Body of pancreas (tissue), 4 donors: ENCODE data around the gene EOGT. TPM values are rescaled to one million over a fixed set of nuclear protein-coding genes. Genes with fewer than 3 reads are reported as not detected.

Experiments used
- ATAC-seq: fragments of 150-250 bp; one replicate; pipeline ENCODE4 v1.9.1; 2016
- DNase-seq, 4 donors: peaks; one replicate each; pipeline ENCODE4 v3.0.0-alpha.2; 2019
- H3K27ac ChIP-seq, 4 donors: fragments of 200-600 bp; sonication (generic); 1 replicate in 3 of 4; 2 replicates in 1 of 4; pipeline versions ENCODE4 v1.5.1 to v1.6.1; 2016 to 2019; ENCODE audit warnings: mild to moderate bottlenecking in 1 of 4, mixed read lengths in 1 of 4, moderate library complexity in 1 of 4
- H3K27me3 ChIP-seq, 2 donors: fragments of 200-600 bp; sonication (generic); one replicate each; pipeline ENCODE4 v1.6.0; 2016; ENCODE audit warnings: mild to moderate bottlenecking in 1 of 2
- H3K36me3 ChIP-seq, 2 donors: fragments of 200-600 bp; sonication (generic); replicated peaks in 1 of 2; 2 replicates each; pipeline ENCODE4 v1.5.1; 2016; ENCODE audit warnings: low read depth in 2 of 2; ENCODE audit not compliant: insufficient read depth in 1 of 2
- H3K4me1 ChIP-seq: fragments of 200-600 bp; sonication (generic); one replicate; pipeline ENCODE4 v1.6.0; 2016
- H3K4me3 ChIP-seq, 2 donors: fragments of 200-600 bp; sonication (generic); 1 replicate in 1 of 2; 2 replicates in 1 of 2; pipeline ENCODE4 v1.5.1; 2016 to 2019
- H3K9me3 ChIP-seq, 3 donors: fragments of 200-600 bp; sonication (generic); 1 replicate in 2 of 3; 2 replicates in 1 of 3; pipeline ENCODE4 v1.5.1; 2016
- POLR2A ChIP-seq, 3 donors: fragments of 450-650 bp; IDR thresholded peaks; one replicate each; pipeline ENCODE4 v1.6.1; 2016; ENCODE audit warnings: antibody characterized with exemption in 3 of 3, mild to moderate bottlenecking in 2 of 3
- WGBS, 2 donors: methylation state at CpG; one replicate each; pipeline ENCODE4 v1.1.5; 2017; 5-methylcytosine and 5-hydroxymethylcytosine counted together
- intact Hi-C: fragments of 100-400 bp; cut with DNase I; formaldehyde crosslinking; loops from one replicate; pipeline ENCODE4 v1.15.1; 2023
- total RNA-seq, 2 donors: library from RNA; depleted of rRNA; stranded (reverse); fragments of >200 nt; gene quantifications; one replicate each; pipeline ENCODE4 v1.1.0, GENCODE V29; 2016
- TF ChIP-seq, protein P1 (sequence below), 7 experiments: fragments of 450-650 bp in 4 of 7; fragments of 200-600 bp in 3 of 7; sonication (generic) in 3 of 7; IDR thresholded peaks; one replicate each; pipeline ENCODE4 v1.5.1; 2016 to 2019; ENCODE audit warnings: antibody characterized with exemption in 7 of 7

EOGT gene
- total RNA-seq, 2 donors from 2014 or later, result 9.9 to 15.6 TPM

DNA sequence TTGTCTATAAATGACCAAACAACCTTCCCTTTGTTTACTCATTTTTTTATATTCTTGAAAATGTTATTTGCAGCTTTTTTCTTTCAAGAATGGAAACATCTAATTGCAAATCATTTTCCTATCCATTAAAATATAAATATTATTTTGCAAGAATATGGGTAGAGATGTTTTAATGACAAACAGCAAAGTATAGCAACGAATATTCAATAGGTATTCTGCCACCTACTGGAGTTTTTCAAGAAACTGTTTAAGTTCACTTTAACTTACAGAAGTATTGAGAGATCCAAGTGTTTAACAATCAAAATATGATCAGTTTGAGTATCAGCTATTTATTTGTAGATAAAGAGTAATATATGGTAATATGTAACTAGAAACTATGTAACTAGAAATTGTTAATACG, 6.9 kb upstream of the EOGT start:
- H3K9me3 ChIP-seq, result no peaks in the 10 kb centered on the region
- no peak for DNase-seq
- H3K4me1 ChIP-seq, result no peaks in the 10 kb centered on the region
- ATAC-seq, result no peak
- intact Hi-C loops, result no loop called here
- H3K27ac ChIP-seq, result no peak overlapping the region
- no peaks in the 10 kb centered on the region for H3K27me3 ChIP-seq
- TF ChIP-seq, protein P1, sequence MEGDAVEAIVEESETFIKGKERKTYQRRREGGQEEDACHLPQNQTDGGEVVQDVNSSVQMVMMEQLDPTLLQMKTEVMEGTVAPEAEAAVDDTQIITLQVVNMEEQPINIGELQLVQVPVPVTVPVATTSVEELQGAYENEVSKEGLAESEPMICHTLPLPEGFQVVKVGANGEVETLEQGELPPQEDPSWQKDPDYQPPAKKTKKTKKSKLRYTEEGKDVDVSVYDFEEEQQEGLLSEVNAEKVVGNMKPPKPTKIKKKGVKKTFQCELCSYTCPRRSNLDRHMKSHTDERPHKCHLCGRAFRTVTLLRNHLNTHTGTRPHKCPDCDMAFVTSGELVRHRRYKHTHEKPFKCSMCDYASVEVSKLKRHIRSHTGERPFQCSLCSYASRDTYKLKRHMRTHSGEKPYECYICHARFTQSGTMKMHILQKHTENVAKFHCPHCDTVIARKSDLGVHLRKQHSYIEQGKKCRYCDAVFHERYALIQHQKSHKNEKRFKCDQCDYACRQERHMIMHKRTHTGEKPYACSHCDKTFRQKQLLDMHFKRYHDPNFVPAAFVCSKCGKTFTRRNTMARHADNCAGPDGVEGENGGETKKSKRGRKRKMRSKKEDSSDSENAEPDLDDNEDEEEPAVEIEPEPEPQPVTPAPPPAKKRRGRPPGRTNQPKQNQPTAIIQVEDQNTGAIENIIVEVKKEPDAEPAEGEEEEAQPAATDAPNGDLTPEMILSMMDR (IDR thresholded peaks at IDR 0.05), result peak in 3 of 7 experiments; percentile 7 to 13 (median 8)
- TF ChIP-seq POLR2A (IDR thresholded peaks at IDR 0.05), result no peak
- peaks cover 10 to 12% of the 10 kb centered on the region in 2 donors for H3K36me3 ChIP-seq
- no peak overlapping the region for H3K4me3 ChIP-seq
- 13 to 25% methylated on average over 2 of the region's 2 CpGs for WGBS, 2 donors

DNA sequence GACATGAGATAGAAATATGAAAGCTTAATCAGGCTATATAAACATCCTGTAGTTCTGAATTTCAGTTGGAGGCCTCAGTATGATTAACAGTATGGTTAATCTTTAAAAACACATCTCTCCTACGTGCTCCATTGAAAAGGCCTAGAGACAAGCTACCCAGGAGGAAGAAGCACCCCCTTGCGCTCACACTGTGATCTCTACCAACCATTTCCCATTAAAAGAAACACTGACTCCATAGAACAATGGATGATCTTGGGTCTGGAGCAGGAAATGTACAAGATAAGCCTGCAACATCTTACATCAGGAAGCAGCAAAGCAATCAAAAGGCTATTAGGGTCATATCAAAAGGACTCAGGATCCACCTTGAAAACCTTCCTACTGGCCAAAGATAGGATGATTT, 3.4 kb upstream of the EOGT start:
- DNase-seq (no peak), ATAC-seq (no peak)
- intact Hi-C loops, result no loop called here
- H3K4me1 ChIP-seq, result peaks cover 20% of the 10 kb centered on the region
- H3K36me3 ChIP-seq, result peaks cover 3% of the 10 kb centered on the region in 2 donors
- WGBS, 2 donors, result 80 to 92% methylated on average over 2 of the region's 2 CpGs
- no peaks in the 10 kb centered on the region for H3K9me3 ChIP-seq
- TF ChIP-seq POLR2A (IDR thresholded peaks at IDR 0.05), result no peak
- no peaks in the 10 kb centered on the region for H3K27me3 ChIP-seq
- H3K4me3 ChIP-seq, result no peak overlapping the region
- H3K27ac ChIP-seq, result no peak overlapping the region

DNA sequence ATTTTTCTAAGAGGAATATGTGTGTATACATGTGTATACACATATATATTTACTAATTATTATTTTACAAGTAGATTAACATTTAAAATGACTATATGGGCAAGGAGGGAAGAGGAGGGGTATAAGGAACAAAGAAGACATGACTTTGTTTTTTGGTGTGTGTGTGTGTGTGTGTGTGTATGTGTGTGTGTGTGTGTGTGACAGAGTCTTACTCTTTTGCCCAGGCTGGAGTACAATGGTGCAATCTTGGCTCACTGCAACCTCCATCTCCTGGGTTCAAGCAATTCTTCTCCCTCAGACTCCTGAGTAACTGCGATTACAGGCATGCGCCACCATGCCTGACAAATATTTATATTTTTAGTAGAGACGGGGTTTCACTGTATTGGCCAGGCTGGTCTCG, 2.6 kb upstream of the EOGT start:
- intact Hi-C loops, result no loop called here
- DNase-seq, result no peak
- WGBS, 2 donors, result 94 to 97% methylated on average over 4 of the region's 4 CpGs

DNA sequence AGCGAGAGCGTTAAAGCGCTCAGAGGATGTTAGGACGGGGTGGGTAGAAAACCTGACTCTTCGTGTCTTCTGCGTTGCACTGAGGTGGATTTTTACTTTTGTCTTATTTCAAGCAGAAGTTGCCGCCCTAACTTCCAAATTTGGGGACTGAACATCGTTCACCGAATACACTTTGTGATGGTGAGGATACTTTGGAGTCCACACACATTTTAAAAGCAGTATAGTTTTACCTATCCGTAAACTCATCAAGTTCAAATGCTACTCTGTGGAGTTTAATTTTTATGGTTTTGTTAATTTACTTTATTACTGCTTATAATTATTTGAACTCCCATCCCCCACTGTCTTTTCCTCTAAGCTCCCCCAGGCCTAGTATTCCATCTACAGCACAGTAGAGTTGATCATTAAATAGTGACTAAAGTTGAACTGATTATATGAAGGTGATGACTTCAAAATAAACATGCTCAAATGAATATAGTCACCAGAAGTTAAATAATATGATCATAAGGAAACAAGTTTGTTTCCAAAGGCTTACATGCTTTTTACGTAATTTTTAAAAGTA, 617 bp upstream of the EOGT start:
- DNase-seq, result no peak

More for the DNA sequence above, 2.6 kb upstream of the EOGT start:
- H3K36me3 ChIP-seq, result no peaks in the 10 kb centered on the region
- peaks cover 21% of the 10 kb centered on the region for H3K4me1 ChIP-seq
- TF ChIP-seq, protein P1 (IDR thresholded peaks at IDR 0.05), result no peak
- no peak for TF ChIP-seq POLR2A (IDR thresholded peaks at IDR 0.05)
- no peak overlapping the region for H3K4me3 ChIP-seq
- no peaks in the 10 kb centered on the region for H3K27me3 ChIP-seq
- no peaks in the 10 kb centered on the region for H3K9me3 ChIP-seq
- H3K27ac ChIP-seq, result no peak overlapping the region
- no peak for ATAC-seq

DNA sequence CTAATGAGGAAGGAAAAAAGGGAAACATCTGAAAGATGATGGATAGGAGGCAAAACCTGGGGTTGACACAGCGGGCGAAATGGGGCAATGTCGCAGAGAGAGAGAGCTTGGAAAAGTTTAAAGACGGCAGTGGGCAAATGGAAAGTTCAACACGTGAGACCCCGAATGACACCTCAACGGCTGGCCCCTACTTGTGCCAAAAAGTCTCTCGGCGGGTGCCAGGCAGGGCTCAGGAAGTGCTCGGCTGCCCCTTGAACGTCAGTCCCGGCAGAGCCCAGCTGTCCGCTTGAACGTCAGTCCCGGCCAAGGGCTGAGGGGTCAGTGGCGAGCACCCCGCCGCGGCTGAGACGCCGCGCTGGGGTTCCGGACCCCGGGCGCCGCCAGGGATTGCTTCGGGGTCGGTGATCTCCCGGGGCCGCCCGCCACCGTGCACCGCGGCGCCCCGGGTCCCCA, 658 bp downstream of the EOGT start:
- Histone ChIP-seq H3K4me1 (peaks cover 21% of the 10 kb centered on the region), H3K4me3 (peak overlapping the region; percentile 66 to 67), H3K36me3 (peaks cover 0 to 2% of the 10 kb centered on the region in 2 donors), H3K9me3 (no peaks in the 10 kb centered on the region), H3K27ac (peak overlapping the region; percentile 93 to 99 (median 95)), H3K27me3 (no peaks in the 10 kb centered on the region)
- 1% methylated on average over 9 to 22 of the region's 36 CpGs for WGBS, 2 donors
- DNase-seq, result peak; percentile 56 to 65 (median 60)
- intact Hi-C loops, result no loop called here
- peak; percentile 60 for ATAC-seq
- TF ChIP-seq, protein P1 (IDR thresholded peaks at IDR 0.05), result peak in 2 of 7 experiments; percentile 8 to 35
- TF ChIP-seq POLR2A (IDR thresholded peaks at IDR 0.05), result no peak

More for the DNA sequence above, 617 bp upstream of the EOGT start:
- ATAC-seq, result no peak
- Histone ChIP-seq H3K36me3 (no peaks in the 10 kb centered on the region), H3K4me1 (peaks cover 21% of the 10 kb centered on the region), H3K27me3 (no peaks in the 10 kb centered on the region), H3K27ac (peak overlapping the region; percentile 93 to 99 (median 95)), H3K4me3 (peak overlapping the region; percentile 66 to 67), H3K9me3 (no peaks in the 10 kb centered on the region)
- WGBS, 2 donors, result 13 to 14% methylated on average over 11 of the region's 11 CpGs
- intact Hi-C loops, result no loop called here
- TF ChIP-seq POLR2A (IDR thresholded peaks at IDR 0.05), result no peak
- TF ChIP-seq, protein P1 (IDR thresholded peaks at IDR 0.05), result no peak
